HG03354 (cell line): ENCODE measurements around the gene ORC5.
"Not testable (repeated sequence)": the region's sequence is repeated elsewhere in the genome, so short reads cannot be mapped to it uniquely, and the experiment has no call there.

ENCODE experiments used
- ATAC-seq: cut with Tn5 transposase; IDR thresholded peaks from one replicate; pipeline ENCODE4 v1.9.1; 2021; ENCODE audit warnings: mild to moderate bottlenecking; ENCODE audit not compliant: unreplicated experiment, poor library complexity, severe bottlenecking

ORC5 gene

DNA sequence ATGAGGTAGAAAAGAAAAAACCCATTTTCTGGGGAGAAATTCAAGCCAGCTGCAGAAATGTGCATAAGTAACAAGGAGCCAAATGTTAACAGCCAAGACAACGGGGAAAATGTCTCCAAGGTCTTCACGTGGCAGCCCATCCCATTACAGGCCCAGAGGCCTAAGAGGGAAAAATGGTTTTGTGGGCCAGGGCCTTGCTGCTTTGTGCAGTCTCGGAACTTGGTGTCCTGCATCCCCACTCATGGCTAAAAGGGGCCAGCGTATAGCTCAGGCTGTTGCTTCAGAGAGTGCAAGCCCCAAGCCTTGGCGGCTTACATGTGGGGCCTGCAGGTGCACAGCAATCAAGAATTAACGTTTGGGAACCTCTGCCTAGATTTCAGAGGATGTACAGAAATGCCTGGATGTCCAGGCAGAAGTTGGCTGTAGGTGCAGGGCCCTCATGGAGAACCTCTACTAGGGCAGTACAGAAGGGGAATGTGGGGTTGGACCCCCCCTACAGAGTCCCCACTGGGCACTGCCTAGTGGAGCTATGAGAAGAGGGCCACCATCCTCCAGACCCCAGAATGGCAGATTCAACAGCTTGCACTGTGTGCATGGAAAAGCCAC, 9.0 kb downstream of the ORC5 start:
- no peak for ATAC-seq

DNA sequence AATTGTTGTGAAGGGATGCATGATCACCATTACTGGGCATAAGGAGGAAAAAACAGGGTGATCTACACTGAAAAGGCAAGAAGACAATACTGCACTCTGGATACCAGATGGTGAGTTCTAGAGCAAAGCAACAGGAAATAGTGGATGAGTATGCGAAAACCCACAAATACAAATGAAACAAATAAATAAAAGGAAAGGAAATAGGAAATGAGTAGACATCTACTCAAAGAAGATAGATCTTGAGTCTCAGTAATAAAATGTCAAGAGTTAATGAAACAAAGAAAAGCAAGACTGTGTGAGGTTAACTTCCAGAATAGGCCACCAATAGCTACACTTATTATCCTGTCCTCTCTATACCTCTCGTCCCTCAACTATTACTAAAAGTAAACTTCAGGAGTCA, 11.7 kb downstream of the ORC5 start:
- no peak for ATAC-seq

DNA sequence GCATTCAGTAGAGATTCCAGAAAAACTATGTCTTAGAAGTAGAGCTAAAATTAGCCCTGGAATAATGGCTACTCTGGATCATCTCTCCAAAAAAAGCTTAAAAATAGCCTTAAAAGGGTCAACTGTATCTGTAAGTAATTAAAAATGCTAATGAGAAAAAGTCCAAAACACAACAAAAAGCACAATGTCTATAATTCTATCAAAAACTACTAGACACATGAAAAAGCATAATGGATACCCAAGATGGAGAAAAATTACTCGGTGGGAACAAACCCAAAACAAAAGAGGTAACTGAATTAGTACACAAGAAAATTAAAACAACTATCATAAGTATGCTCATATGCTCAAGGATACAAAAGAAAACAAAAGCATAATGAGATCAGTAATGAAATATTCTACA, 15.4 kb downstream of the ORC5 start:
- no peak for ATAC-seq

DNA sequence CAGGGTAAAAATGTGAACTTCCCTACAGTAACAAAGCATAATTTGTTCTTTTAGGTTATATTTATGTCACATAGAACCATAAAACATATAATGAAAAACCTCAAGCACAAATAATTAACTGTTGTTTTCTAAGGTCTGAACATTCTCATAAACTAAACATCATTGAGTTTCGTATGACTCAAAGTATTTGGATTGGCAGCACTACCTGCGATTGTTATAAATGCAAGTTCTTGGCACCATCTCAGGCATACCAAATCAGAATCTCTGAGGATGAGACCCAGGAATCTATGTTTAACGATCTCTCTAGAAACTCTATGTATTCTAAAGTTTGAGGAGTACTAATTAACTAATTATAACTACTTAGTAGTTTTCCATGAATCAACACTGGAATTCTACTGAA, 22.5 kb downstream of the ORC5 start:
- ATAC-seq = no peak

DNA sequence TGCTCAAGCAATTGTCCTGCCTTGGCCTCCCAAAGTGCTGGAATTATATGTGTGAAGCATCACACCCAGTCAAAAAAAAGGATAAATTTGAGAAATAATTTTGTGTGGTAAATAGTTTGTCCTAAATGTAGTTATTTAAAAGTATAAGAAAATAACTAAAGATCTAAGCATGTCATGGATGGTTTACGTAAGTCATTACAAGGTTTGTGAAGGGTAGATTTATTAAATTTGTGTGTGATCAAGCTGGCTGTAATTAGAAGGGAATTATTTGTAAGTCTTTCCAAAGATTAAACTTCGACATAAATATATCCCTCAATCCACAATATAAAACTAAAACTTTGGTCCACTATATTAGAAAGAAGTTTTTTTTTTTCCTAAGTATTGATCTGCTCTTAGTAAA, 28.6 kb downstream of the ORC5 start:
- ATAC-seq = no peak

DNA sequence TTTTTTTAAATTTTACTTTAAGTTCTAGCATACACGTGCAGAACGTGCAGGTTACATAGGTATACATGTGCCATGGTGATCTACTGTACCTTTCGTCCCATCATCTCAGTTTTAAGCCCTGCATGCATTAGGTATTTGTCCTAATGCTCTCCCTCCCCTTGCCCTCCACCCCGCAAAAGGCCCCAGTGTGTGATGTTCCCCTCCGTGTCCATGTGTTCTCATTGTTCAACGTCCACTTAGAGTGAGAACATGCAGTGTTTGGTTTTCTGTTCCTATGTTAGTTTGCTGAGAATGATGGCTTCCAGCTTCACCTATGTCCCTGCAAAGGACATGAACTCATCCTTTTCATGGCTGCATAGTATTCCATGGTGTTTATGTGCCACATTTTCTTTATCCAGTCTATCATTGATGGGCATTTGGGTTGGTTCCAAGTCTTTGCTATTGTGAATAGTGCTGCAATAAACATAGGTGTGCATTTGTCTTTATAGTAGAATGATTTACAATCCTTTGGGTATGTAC, 30.2 kb downstream of the ORC5 start:
- ATAC-seq = not testable (repeated sequence)

DNA sequence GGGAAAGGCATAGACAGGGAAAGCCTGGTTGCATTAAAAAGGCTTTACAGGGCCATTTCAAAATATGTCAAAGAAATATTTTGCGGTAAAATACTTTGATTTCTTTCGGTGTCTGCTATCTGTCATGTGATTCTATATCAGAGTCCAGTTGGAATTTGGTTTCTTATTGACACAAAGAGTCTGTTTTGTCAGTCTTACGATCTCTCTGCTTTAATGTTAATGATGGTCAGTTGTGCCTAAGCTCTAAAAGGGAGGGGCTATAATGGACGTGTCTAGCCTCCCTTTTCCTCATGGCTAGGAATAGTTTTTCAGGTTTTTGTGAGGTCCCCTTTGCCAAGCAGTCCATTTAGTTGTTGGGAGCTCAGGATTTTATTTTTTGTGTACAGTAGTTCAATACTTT, 31.5 kb downstream of the ORC5 start:
- ATAC-seq = no peak

DNA sequence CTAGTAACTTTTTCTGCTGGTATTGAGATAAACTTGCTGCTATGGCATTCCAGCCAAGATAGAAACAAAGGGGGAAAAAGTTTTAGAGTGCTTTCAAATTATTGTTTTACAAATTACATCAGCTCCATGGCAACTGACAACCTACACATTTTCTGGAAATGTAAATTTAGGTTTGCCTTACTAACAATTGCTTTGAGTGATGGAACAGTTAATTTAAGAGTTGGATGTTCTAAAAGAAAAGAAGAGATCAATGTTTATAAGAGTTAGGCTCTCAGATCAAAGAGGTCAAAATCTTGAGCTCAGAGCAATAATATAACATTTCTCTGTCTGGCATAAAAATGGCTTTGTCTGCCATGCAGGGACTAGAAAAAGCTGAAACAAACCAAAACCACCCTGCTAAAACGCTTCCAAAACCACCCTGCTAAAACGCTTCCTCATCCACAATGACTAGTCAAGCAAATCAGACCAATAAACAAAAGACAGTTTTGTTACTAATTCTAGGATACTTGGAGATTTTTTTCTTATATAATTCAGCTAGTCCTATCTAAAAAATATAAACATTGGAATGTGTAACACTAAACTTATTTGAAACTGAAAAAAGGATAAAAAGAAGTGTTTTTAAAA, 32.3 kb downstream of the ORC5 start:
- ATAC-seq = no peak

DNA sequence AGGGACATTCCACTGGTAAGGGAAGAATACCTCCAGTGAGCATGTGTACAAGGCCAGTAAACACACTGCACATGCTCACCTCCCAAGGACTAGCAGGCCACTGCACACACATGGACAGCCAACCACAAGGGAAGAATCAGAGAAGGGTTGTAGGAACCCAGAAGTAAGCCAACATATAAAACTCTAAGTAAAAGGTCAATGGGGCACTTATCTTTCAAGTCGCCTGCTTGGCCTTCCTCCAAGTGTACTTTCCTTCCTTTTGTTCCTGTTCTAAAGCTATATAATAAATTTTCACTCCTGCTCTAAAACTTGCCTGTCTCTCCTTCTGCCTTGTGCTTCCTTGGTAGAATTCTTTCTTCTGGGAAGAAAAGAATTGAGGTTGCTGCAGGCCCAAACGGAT, 33.0 kb downstream of the ORC5 start:
- no peak for ATAC-seq

DNA sequence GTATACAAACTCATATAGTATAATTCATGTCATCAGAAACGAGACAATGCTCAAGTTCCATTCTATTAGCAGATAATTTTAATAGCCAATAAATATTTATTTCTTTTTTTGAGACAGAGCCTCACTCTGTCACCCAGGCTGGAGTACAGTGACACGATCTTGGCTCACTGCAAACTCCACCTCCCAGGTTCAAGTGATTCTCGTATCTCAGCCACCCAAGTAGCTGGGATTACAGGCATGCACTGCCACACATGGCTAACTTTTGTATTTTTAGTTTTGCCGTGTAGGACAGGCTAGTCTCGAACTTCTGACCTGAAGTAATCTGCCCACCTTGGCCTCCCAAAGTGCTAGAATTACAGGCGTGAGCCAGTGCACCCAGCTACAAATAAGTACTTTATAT, 45.7 kb downstream of the ORC5 start:
- ATAC-seq = no peak

DNA sequence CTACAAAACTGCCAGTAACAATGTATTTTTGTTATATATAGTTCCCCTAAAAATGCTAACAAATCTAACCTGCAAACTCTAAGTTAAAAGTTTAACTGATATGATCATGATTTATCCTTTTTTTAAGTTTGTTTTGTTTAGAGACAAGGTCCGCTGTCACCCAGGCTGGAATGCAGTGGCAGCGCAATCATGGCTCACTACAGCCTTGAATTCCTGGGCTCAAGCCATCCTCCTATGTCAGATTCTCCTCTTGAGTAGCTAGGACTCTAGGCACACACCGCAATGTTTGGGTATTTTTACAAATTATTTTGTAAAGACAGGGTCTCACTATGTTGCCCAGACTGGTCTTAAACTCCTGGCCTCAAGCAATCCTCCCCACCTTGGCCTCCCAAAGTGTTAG, 46.6 kb downstream of the ORC5 start:
- no peak for ATAC-seq

DNA sequence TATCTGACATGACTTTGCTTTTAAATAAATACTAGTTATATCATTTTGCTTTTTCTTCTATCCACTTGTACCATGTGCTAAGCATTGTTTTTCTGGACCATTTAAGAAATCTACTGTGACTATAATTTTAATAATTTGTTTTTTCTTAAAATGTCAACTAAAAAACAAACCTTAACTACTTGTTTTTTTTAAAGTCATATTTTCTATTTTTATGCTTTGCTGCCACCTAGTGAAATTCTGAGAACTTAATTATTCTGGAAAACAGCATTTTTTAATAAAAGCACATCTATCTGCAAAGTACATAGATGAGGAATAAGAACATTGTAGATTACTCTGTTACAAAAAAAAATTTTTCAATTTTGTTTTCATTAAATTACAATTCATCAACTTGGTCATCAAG, 47.4 kb downstream of the ORC5 start:
- ATAC-seq = no peak

DNA sequence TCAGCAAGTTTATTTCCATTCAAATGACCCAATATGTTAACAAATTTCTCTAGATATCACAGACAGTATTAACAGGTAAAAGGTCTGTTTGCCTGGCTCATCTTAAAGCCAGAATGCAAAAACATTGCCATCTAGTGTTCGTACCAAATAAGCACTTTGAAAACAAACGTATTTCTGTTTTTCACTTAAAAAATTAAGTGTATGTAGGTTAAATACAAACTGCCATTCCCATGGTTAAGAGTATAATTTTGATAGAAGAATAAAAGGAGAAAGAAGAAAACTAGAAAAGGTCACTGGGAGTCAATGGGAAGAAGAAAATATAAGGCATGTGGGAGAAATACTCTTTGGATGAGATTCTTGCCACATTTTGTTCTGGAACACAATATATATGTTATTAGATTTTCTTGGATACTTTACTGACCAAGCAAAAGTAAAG, 51.0 kb downstream of the ORC5 start:
- no peak for ATAC-seq

DNA sequence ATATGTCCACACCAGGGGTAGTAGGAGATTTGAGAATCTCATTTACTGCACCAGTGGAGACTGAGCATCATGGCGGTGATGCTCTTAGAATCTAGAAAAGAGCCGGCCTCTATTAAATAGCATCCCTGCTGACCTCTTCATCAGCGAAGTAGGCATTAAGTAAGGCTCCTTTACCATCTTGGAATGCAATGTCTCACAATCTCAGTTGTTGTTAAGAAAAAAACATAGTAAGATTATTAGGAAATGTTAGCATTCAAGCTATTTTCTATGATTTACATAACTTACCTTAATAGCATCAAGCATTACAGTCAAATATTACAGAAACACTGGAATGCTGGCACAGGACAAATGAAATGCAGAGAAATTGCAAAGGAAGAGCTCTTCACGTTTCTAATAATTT, 54.5 kb downstream of the ORC5 start:
- ATAC-seq = no peak

DNA sequence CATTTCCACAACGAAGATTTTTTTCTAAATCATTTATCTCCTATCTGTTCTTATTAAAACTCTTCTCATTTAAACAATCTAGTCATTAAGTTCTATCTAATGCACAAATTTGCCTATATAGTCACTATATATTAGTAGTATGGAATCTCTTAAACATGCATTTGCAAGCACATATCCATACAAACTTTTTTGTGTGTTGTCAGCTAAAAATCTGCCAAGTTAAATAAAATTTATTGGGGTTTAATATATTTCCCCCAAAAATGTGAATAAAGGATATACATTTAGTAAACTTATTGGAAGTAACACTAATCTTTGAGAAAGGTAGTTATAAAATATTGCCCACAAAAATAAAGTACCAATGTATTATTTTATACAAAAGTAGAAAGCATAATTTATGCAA, 55.3 kb downstream of the ORC5 start:
- no peak for ATAC-seq

DNA sequence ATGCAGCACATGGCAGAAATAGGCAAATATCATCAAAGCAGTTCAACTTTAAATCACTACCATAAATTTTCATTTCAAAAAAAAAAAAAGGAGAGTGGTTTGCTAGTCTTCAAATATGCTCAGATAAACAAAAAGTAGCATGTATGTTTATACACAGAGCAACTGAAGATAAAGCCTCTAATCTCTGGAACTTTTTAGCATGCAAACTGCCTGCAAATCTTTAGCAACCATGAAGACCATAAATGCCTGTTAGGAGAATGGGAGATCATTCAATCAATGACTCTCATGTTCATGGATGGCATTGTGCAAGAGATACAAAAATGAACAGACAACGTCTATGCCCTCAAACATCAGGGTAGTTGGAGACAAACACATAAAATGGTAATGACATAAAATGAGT, 57.3 kb downstream of the ORC5 start:
- no peak for ATAC-seq

DNA sequence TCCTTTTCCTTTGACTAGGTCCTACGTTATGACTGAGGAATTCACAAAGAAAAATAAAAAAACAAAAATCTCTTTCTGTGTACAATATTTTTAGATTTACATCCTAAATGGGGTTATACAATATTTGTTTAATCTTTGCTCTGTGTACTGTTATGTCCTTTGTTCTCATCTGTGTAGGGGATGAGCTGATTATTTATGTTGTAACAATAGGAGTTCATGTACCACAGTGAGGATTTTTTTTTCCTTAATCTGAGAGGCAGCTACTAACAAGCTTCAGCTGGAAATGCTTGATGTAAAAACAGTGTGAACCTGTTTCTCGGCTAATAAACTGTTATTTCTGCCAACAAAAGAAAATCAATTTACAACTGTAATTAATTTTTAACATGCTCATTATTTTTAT, 58.0 kb downstream of the ORC5 start:
- ATAC-seq = no peak

DNA sequence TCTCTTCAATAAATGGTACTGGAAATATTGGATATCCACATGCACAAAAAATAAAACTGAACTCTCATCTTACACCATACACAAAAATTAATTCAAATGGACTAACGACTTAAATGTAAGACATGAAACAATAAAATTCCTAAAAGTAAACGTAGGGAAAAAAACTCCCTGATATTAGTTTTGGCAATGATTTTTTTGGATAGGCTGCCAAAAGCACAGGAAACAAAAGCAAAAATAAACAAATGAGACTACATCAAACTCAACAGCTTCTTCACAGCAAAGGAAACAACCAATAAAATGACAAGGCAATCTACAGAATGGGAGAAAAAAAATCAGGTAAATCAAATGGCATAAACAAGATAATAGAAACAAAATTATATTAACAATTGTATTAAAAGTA, 65.7 kb downstream of the ORC5 start:
- ATAC-seq = no peak

DNA sequence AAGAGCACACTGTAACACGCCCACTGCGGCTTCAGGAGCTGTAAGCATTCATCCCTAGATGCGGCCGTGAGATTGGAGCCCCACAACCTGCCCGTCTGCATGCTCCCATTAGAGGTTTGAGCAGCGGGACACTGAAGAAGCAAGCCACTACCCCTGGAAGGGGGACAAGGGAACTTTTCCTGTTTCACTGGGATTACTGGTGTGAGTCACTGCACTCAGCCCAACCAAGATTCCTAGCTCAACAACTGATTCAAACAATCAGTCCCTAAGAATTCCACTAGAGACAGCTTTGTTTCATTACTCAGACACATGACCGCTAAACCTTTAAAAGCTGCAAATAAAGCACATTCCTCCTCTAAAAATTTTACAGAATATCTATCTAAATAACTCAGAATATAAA, 69.8 kb downstream of the ORC5 start:
- no peak for ATAC-seq

DNA sequence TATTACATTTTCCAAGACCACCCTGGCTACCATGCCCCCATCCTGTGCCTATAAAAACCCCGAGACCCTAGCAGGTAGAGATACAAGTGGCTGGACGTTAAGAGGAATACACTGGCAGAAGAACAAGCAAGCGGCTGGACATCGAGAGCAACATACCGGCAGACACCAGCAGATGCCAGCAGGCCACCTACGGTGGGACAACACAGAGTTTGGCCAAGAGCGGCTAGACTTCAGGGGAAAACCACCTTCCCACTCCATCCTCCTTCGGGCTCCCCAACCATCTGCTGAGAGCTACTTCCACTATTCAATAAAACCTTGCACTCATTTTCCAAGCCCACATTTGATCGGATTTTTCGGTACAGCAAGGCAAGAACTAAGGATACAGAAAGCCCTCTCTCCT, 70.3 kb downstream of the ORC5 start:
- ATAC-seq = no peak

DNA sequence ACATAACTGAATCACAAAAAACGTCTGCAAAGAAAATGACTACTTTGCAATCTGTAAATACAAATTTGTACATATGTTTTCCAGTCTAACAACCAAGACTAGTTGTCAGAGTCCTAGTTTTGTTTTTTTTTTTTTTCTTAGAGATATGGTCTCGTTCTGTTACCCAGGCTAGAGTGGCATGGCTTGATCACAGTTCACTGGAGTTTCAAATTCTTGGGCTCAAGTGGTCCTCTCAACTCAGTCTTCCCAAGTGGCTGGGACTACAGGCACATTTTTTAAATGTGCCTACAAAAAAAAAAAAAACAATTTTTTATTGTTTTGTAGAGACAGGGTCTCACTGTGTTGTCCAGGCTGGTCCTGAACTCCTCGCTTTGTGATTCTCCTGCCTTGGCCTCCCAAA, 70.8 kb downstream of the ORC5 start:
- ATAC-seq = no peak

DNA sequence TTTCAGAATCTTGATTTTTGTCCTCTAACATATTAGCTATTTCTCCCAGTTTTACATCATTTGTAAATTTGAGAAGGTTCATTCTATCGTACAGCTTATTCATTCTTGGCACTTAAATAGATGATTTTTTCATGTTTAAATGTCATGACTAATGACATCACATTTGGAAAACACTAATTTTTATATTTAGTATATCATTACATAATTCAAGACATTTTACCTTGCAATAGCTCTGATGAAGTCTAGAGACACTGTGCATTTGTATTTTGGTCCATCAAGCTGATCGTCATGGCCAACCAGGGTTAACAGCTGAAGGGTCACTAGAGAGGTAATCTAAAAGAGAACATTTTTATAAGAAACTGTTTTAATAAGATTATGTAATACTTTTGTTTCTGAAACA, 71.3 kb downstream of the ORC5 start:
- ATAC-seq = no peak
